Mesothelial cell of epicardium (in vitro differentiated cells): ENCODE results near the gene AFF2. TPM values are rescaled to one million over a fixed set of nuclear protein-coding genes. Genes with fewer than 3 reads are reported as not detected.

ENCODE experiments used
- DNase-seq, 2 experiments: peaks; one replicate each; pipeline ENCODE4 v3.0.0; 2021; ENCODE audit warnings: low spot score in 2 of 2; ENCODE audit not compliant: unreplicated experiment in 2 of 2
- H3K27ac Mint-ChIP-seq: 2 replicates; pipeline ENCODE4 v1.8.0; 2021; ENCODE audit warnings: mixed read lengths
- H3K27me3 Mint-ChIP-seq: 2 replicates; pipeline ENCODE4 v1.8.0; 2021; ENCODE audit warnings: low read depth, mixed read lengths
- H3K36me3 Mint-ChIP-seq: 2 replicates; pipeline ENCODE4 v1.8.0; 2021; ENCODE audit warnings: mixed read lengths
- H3K4me1 Mint-ChIP-seq: 2 replicates; pipeline ENCODE4 v1.8.0; 2021; ENCODE audit warnings: mixed read lengths
- H3K4me3 Mint-ChIP-seq: 2 replicates; pipeline ENCODE4 v1.8.0; 2021; ENCODE audit warnings: mild to moderate bottlenecking, moderate library complexity, mixed read lengths
- H3K9me3 Mint-ChIP-seq: 2 replicates; pipeline ENCODE4 v1.8.0; 2021; ENCODE audit warnings: mixed read lengths
- CTCF ChIP-seq: fragments of 200-600 bp; sonication (generic); IDR thresholded peaks from one replicate; pipeline ENCODE4 v1.5.0; 2021; ENCODE audit warnings: antibody characterized with exemption; ENCODE audit not compliant: unreplicated experiment
- total RNA-seq: library from RNA; stranded (reverse); gene quantifications from 3 replicates; pipeline ENCODE4 v1.2.1, GENCODE V29; 2021

Gene AFF2
- total RNA-seq, 1 donor from 2014 or later: 5.8 TPM

GRCh38 chrX:148784856-148785255, 284.4 kb downstream of the AFF2 start:
- Mint-ChIP-seq H3K36me3 (no peaks in the 10 kb centered on the region), H3K27ac (no peak overlapping the region), H3K27me3 (no peaks in the 10 kb centered on the region), H3K4me3 (no peak overlapping the region), H3K4me1 (no peaks in the 10 kb centered on the region), H3K9me3 (peaks cover 18% of the 10 kb centered on the region)
- TF ChIP-seq CTCF: no peak
- no peak for DNase-seq

GRCh38 chrX:148785256-148785655, 284.8 kb downstream of the AFF2 start:
- no peak overlapping the region for H3K4me3 Mint-ChIP-seq
- DNase-seq: no peak

GRCh38 chrX:148788449-148788848, 288.0 kb downstream of the AFF2 start:
- H3K27me3 Mint-ChIP-seq: no peaks in the 10 kb centered on the region
- H3K27ac Mint-ChIP-seq: no peak overlapping the region
- DNase-seq: no peak
- no peak overlapping the region for H3K4me3 Mint-ChIP-seq
- no peaks in the 10 kb centered on the region for H3K36me3 Mint-ChIP-seq
- H3K4me1 Mint-ChIP-seq: no peaks in the 10 kb centered on the region
- peaks cover 25% of the 10 kb centered on the region for H3K9me3 Mint-ChIP-seq
- TF ChIP-seq CTCF: no peak

More at GRCh38 chrX:148785256-148785655, 284.8 kb downstream of the AFF2 start:
- Mint-ChIP-seq H3K4me1 (no peaks in the 10 kb centered on the region), H3K27me3 (no peaks in the 10 kb centered on the region), H3K27ac (no peak overlapping the region), H3K9me3 (peaks cover 18% of the 10 kb centered on the region), H3K36me3 (no peaks in the 10 kb centered on the region)
- no peak for TF ChIP-seq CTCF

GRCh38 chrX:148794350-148794749, 293.9 kb downstream of the AFF2 start:
- DNase-seq: no peak
- H3K27me3 Mint-ChIP-seq: no peaks in the 10 kb centered on the region
- H3K36me3 Mint-ChIP-seq: no peaks in the 10 kb centered on the region
- peaks cover 22% of the 10 kb centered on the region for H3K9me3 Mint-ChIP-seq
- no peak overlapping the region for H3K4me3 Mint-ChIP-seq
- no peak overlapping the region for H3K27ac Mint-ChIP-seq
- no peaks in the 10 kb centered on the region for H3K4me1 Mint-ChIP-seq
- TF ChIP-seq CTCF: no peak

GRCh38 chrX:148804579-148805355, 304.4 kb downstream of the AFF2 start:
- H3K4me1 Mint-ChIP-seq: no peaks in the 10 kb centered on the region

More at GRCh38 chrX:148804579-148805355, 304.4 kb downstream of the AFF2 start:
- Mint-ChIP-seq H3K4me3 (no peak overlapping the region), H3K9me3 (peaks cover 27% of the 10 kb centered on the region), H3K27ac (no peak overlapping the region), H3K27me3 (no peaks in the 10 kb centered on the region), H3K36me3 (no peaks in the 10 kb centered on the region)
- no peak for TF ChIP-seq CTCF
- no peak for DNase-seq
